HG03103 (cell line): ENCODE data around the gene PDE1C.

ENCODE experiments used
- ATAC-seq: cut with Tn5 transposase; IDR thresholded peaks from one replicate; pipeline ENCODE4 v1.9.1; 2021; ENCODE audit warnings: low read depth; ENCODE audit not compliant: unreplicated experiment

Gene PDE1C

GRCh38 chr7:31735991-31736982 is 333.9 kb downstream of the PDE1C start:
- ATAC-seq: no peak

GRCh38 chr7:31734456-31734855 is 335.8 kb downstream of the PDE1C start:
- ATAC-seq: no peak

DNA sequence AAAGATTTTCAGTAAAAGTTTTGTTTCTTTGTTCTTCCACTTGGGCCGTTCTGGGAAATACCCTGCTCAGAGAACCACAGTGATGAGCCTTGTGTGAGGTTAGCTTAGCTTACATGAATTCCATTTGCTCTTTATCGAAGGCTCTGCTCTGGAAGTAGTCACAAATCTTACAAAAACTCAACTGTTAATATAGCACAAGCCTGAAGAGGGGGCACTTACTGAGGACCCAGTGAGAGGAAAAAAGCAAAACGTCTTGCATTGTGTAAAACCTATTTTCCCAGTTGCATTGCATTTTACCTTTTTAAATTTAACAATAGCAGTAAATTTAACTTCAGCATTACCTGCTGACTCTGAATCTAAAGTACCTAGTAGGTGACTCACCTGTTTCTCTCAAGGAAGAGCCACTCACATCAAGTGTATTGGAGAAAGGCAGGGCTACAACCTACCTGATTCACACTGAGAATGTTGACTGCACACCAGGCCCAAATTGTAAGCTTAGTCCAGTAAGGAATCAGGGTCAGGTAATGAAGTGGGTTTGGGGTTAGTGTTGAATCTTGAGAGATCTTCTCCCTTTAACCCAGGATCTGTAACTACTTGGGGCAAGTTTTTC is 340.9 kb downstream of the PDE1C start:
- ATAC-seq: no peak

- ATAC-seq: no peak
These were observed 345.5 kb downstream of the PDE1C start for GRCh38 chr7:31724696-31725095.

GRCh38 chr7:31720366-31720765 is 349.8 kb downstream of the PDE1C start:
- no peak for ATAC-seq

DNA sequence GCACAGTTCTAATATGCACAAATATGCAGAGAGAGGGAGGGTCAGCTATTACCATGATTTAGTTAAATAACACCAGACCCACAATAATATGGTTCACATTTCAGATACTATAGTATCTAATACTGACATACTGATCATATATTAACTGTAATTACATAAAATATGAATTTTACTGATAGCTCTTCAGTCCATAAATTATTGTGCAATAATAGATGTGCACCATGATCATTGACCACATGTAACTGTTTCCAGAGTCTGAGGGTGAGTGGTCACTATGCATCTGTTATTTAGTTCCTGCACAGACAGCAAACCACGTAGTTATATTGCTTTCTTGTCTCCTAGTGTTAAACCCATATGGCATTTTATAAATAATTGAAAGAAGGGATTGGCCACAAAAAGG is 353.9 kb downstream of the PDE1C start:
- ATAC-seq: no peak

- ATAC-seq: no peak
These were observed 360.0 kb downstream of the PDE1C start for GRCh38 chr7:31710171-31710570.

DNA sequence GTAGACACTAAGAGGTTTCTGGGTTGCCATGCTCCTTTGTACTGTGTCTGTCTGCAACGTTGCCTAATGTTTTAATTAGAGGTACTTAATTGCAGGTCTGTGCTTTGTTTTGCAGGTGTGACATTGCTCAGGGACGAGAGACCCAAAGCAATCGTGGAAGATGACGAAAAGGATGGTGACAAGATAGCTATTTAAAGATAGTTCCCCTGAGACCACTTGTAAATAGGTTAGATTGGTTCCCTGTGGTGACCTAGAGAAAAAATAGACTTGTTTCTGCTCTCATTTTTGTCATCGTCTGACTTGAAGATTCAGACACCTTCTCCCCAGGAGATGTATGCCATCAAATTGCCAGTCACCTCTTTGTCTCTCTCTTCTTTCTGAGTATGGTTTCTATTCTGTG is 363.1 kb downstream of the PDE1C start:
- ATAC-seq: no peak

DNA sequence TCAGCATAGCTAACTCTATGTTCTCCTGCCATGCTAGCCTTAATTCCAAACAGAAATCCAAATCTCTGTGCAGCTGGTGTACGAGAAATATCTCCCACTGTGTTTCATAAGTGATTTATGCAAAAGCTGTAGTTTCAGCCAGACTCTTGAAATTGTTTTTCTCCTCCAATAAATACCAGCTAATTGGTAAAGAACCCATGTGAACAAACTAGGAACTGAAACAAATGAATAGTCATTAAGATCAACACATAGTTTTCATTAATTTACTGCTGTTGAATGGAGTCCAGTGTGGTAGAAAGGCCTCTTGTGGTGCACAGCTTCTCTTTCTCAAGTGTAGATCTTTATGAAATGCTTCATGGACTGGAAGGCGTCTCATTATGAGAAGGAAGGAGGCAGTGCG is 364.8 kb downstream of the PDE1C start:
- no peak for ATAC-seq

DNA sequence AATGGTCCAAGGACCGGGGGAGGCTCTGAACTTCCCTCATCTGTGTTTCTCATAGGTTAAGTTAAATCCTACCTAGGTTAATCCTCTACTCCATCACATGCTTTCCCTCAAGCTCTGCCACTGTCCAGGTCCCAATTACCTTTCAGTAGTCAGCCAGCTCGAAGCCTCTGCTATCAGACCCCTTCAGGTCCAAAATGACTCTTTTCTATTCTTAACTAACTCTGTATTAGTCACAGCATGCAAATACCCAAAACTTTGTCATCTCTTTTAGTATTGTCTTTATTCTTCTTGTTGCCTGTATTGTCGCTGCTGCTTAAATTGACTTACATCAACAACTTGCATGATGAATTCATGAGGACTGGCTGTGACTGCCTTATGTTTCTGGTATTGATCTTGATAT is 367.9 kb downstream of the PDE1C start:
- no peak for ATAC-seq
